Activated T-cell treated with anti-CD3 and anti-CD28 coated beads for 4 hours (primary cell): ENCODE measurements around the gene ITLN1.
"Not testable (repeated sequence)": the region's sequence is repeated elsewhere in the genome, so short reads cannot be mapped to it uniquely, and the experiment has no call there.

ENCODE experiments used
- DNase-seq: peaks from one replicate; pipeline ENCODE4 v3.0.0-alpha.2; 2020

ITLN1 gene

DNA sequence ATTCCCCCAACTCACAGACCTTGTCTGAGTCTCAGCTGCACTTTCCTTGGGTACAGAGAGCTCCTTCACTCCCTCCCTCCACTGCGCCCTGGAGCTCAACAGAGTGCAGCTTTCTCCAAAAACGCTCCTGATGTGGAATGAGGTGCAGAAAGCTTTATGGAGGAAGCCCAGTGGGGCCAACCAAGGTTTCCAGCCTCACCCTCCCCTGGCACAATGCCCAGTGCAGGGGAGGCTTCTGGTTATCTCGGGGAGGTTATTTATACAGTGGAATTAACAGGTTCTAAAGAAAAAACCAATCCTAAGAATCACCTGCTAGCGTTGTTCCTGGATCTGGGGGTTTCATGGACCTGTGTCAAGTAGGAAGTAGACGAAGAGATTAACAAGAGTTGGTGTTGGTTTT, at the start of gene ITLN1:
Gene ITLN1 (minus strand): TSS at position 139 of the 400 bp plus-strand sequence. CDS start 303 bp downstream, outside the sequence.
- no peak for DNase-seq

DNA sequence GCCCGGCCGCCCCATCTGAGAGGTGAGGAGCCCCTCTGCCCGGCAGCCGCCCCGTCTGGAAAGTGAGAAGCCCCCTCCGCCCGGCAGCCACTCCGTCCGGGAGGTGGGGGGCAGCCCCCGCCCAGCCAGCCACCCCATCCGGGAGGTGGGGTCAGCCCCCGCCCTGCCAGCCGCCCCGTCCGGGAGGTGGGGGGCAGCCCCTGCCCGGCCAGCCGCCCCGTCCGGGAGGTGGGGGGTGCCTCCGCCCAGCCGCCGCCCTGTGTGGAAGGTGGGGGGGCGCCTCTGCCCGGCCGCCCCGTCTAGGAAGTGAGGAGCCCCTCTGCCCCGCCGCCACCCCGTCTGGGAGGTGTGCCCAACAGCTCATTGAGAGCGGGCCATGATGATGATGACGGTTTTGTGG, 48.3 kb upstream of the ITLN1 start:
- DNase-seq = not testable (repeated sequence)

DNA sequence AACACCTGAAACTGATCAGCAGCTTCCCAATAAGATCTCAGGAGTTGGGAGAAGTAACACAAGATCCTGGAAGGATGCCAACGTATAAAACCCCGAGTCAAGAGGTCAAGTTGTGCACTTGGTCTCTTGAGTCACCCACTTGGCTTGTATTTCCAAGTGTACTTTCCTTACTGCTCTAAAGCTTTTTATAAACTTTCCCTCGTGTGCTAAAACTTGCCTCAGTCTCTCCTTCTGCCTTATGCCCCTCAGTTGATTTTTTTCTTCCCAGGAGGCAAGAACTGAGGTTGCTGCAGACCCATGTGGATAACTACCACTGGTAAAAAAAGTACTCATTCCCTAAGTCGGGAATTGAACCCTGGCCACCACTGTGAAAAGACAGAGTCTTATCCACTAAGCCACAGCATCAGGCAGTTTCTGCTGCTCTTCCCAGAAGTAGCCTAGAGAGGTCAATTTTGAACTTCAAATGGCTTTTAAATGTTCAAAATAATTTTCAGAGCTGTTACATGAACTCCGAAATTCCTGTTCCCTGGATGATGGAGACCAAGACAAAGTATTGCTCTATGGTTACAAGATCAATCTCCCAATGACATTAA, 40.8 kb upstream of the ITLN1 start:
- DNase-seq = no peak

GRCh38 chr1:160924791-160925651, 40.0 kb upstream of the ITLN1 start:
- no peak for DNase-seq

DNA sequence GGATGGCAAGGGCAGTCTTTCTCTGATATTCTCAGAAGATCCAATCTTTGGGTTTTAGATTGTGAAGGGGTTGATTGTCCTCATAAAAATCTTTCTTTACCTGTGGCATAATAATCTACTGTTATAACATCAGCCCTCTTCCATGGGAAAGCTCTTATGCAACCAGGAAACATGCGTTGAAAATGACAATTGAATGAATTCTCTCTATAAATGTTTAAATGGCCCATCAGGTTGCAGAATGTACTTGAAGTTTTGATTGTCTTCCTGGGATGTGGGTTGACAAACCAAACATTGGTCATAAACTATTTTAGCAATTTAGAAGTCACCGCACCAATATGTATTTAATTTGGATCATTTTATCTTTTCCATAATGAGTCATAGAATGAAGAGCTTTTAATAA, 31.7 kb upstream of the ITLN1 start:
- no peak for DNase-seq

GRCh38 chr1:160913229-160913628, 28.2 kb upstream of the ITLN1 start:
- not testable (repeated sequence) for DNase-seq

DNA sequence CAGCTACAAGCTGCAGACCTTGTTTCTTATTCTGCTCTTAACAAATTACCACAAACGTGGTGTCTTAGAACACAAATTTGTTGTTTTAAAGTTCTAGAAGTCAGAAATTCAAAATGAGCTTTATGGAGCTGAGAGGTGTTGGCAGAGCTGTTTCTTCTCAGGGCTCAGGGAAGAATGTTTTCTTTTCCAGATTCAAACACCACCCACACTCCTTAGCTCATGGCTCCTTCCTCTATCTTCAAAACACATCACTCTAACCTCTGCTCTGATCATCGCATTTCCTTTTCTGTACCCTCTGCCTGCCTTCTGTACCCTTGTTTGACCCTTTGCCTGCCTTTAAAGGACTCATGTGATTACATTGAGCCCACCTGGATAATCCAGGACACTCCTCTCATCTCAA, 26.9 kb upstream of the ITLN1 start:
- no peak for DNase-seq

DNA sequence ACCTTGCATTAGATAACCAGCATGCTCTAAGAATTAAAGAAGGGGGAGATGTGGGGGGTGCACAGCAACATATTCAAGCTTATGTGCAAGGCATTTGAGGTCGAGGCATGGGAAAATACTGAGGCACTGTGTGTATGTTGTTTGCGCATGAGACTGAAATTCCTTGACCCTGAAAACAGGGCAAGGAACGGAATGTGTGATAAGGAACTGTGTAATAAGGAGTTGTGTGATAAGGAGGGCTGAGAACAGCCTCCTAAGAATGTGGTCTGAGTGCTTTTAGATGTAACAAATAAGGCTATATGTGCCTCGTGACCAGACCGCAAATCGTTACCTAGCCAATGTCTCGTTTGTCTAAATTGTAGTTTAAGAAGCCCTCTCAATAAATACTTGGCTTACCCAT, 26.5 kb upstream of the ITLN1 start:
- DNase-seq = no peak

- no peak for DNase-seq
Measured at GRCh38 chr1:160910170-160910750, 25.3 kb upstream of the ITLN1 start.

GRCh38 chr1:160907976-160908375, 23.0 kb upstream of the ITLN1 start:
- DNase-seq = no peak

GRCh38 chr1:160905617-160905989, 20.6 kb upstream of the ITLN1 start:
- no peak for DNase-seq

DNA sequence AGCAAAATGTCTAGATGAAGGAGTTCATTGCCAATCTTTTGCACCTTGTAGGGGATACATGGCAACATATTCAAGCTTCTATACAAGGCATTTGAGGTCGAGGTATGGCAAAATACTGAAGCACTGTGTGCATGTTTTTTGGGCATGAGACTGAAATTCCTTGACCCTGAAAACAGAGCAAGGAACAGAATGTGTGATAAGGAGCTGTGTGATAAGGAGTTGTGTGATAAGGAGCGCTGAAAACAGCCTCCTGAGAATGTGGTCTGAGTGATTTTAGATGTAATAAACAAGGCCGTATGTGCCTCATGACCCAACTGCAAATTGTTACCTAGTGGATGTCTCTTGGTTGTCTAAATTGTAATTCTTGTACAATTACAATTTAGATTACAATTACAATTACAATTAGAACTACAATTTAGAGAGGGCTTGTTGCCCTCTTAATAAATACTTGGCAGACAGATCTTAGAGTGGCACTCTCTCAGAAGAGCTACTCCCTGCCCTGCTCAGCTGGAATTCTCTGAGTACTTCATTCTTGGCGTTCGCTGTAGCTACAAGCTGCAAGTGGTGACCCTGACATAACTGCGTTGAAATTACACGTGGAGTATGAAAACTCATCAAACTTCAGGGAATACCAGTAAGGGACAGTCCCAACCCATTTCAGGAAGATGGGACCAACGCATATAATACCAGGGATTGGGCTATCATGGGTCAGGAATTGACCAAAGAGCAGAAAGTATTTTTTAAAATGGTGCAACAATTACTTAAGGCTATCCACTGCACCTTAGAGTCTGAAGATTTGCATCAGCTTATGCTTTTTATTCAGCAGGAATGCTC, 20.0 kb upstream of the ITLN1 start:
- DNase-seq = no peak

DNA sequence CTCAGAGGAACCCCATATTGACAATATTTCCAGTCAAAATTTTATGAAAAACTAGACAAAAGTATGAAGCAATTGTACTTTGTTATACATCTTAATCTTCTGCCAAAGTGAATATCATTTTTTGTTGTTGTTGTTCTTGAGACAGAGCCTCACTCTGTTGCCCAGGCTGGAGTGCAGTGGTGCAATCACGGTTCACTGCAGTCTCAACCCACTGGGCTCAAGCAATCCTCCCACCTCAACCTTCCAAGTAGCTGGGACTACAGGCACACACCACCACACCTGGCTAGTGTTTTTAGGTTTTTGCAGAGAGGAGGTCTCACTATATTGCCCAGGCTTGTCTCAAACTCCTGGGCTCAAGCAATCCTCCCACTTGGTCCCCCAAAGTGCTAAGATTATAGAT, 17.3 kb upstream of the ITLN1 start:
- DNase-seq = not testable (repeated sequence)

DNA sequence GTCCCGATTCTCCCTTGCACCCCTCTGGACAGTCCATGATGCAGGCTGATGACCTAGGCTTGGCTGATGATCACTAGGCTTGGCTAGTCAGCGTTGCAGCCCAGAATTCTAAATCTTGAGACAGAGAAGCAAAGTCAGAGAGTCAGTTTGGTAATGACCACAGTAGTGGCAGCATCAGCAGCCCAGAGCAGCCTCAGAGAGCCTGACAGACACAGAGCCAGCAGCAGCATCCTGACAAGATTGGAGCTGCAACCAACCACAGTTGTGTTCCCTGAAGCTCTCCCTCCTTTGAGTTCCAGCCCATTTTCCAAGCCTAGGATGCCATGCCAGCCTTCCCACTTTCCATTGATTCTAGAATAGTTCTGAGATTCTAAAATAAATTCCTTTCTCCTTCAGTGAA, 16.8 kb upstream of the ITLN1 start:
- no peak for DNase-seq

DNA sequence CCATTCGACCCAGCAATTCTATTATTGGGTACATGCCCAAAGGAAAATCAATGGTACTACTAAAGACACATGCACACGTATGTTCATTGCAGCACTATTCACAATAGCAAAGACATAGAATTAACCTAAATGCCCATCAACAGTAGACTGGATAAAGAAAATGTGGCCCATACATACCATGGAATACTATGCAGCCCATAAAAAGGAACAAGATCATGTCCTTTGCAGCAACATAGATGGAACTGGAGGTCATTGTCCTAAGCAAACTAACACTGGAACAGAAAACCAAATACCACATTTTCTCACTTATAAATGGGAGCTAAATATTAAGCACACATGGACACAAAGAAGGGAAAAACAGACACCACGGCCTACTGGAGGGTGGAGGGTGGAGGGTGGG, 15.7 kb upstream of the ITLN1 start:
- DNase-seq = not testable (repeated sequence)

- DNase-seq = not testable (repeated sequence)
Measured at GRCh38 chr1:160894368-160895135, 9.6 kb upstream of the ITLN1 start.

DNA sequence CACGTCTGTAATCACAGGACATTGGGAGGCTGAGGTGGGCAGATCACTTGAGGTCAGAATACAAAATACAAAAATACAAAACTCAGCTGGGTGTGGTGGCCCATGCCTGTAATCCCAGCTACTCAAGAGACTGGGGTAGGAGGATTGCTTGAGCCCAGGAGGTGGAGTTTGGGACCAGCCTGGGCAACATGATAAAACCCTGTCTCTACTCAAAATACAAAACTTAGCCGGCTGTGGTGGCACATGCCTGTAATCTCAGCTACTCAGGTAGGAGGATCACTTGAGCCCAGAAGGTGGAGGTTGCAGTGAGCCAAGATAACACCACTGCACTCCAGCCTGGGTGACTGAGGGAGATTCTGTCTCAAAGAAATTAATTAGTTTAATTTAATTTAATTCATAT, 6.5 kb upstream of the ITLN1 start:
- DNase-seq = no peak

GRCh38 chr1:160888926-160889325, 3.9 kb upstream of the ITLN1 start:
- DNase-seq = no peak

GRCh38 chr1:160887071-160887470, 2.1 kb upstream of the ITLN1 start:
- no peak for DNase-seq

- DNase-seq = no peak
Measured at GRCh38 chr1:160884579-160884978, 401 bp downstream of the ITLN1 start.

DNA sequence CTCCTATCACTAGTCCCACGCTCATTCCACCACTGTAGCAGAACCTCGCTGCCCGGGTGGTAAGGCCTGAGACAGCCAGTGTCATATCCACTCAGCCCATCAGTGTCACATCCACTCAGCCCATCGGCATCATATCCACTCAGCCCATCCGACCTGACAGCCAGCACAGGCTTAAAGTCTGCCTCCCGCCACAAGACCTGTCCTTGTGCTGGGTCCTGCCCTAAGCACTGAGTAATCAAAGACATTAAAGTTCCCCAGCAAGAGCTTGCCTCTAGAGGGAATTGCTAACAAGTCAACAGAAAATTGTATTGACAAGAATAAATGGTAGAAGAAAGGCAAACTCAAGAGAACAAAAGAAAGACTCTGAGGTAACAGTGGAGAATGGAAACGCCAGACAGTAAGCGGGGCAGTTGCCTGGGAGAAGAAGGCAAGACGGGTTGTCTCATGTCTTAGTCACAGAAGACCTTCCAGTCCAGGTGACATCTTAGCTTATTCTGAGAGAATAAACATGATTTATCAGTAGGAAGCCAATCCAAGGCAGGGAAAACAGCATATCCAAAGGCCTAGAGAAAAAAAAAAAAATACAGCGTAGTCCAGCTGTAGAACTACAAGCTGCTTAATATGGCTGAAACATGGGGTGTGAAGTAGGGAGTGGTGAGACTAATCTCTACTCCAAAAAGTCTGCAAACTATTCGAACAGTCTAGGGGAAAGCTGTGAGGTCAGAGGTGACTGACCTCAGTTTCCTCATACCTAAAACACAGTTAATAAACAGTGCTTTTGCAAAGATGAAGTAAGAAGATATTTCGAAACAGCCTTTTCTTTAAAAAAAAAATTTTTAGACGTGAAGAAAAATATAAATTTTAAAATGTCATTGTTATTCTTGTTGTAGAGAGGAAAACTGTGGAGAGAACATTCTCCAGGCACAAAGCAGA, 1.1 kb downstream of the ITLN1 start:
- no peak for DNase-seq
